GM20000 (cell line): ENCODE data around the gene CUBN.
"Not testable (repeated sequence)": the region's sequence is repeated elsewhere in the genome, so short reads cannot be mapped to it uniquely, and the experiment has no call there.

Source experiments
- DNase-seq: peaks from one replicate; pipeline ENCODE4 v3.0.0; 2012; ENCODE audit warnings: low spot score
- CTCF ChIP-seq: IDR thresholded peaks from 2 replicates; pipeline ENCODE4 v1.5.1; 2012; ENCODE audit warnings: mild to moderate bottlenecking, control low read depth; ENCODE audit errors: extremely low read depth, missing control alignments

CUBN gene

GRCh38 chr10:17024461-17024860 is 105.2 kb downstream of the CUBN start:
- no peak for TF ChIP-seq CTCF

DNA sequence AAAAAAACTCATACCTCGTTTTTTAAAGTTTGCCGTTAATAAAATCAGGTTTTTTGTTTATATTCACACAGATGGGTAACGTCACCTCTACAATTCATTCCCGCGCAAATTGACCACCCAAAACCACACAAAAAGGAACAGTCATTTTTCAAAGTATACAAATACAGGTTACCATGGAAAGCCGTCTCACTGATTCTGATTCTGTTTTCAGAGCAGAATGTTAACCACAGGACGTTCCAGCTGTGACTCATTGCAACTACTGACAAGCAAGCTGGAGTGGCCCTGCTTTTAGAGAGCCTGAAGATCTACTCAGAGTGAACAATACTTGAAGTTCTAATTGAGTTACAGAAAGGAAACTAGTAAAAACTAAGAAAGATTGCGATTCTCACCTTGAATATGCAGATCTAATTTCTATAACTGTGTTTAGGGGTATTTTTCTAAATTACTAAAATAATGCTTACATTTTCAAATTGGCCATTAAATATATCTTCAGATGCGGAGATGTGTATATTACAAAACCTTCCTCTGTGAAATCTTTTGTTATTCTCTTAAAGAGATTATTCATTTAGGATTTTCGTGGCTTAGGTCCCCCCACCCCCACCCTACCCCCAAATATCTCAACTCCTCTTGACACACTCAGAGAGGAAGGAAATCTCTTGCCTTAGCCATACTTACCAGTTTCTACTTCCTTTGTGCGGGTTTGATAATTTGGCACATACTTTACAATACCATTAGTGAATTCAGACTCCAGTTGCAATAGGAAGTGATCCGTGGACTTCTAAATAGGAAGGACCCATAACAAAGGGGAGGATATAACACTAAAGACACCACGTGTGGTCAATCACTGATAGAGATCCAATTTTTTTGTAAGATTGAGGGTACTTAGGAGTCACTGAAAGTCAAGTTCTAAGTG is 106.0 kb downstream of the CUBN start:
- TF ChIP-seq CTCF: no peak
- DNase-seq: peak; percentile 64

More at GRCh38 chr10:17024461-17024860, 105.2 kb downstream of the CUBN start:
- DNase-seq: no peak

DNA sequence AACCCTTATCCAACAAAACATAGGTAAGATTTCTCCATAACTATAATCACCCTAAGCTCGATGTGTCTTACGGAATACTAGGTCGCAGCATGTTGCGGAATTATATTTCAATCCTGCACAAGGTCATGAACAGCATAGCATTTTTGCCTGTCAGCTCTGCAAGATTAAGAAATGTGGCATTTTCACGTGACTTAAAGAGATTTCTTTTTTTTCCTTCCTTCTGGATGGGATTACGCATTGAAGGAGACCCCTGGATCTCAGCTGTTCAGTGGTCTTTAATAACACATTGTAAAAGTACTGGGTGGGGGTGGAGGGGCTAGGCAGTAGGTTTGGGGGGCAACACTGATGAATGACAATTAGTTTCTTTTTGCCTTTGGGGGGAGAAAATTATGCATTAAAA is 106.7 kb downstream of the CUBN start:
- TF ChIP-seq CTCF: no peak
- no peak for DNase-seq

- DNase-seq: no peak
- TF ChIP-seq CTCF: no peak
Observed at GRCh38 chr10:17022466-17022825, 107.2 kb downstream of the CUBN start.

GRCh38 chr10:17021656-17022465 is 107.8 kb downstream of the CUBN start:
- TF ChIP-seq CTCF: no peak
- no peak for DNase-seq

- TF ChIP-seq CTCF: no peak
- no peak for DNase-seq
Observed at GRCh38 chr10:17019696-17020095, 109.9 kb downstream of the CUBN start.

GRCh38 chr10:17013131-17013983 is 116.3 kb downstream of the CUBN start:
- not testable (repeated sequence) for DNase-seq

DNA sequence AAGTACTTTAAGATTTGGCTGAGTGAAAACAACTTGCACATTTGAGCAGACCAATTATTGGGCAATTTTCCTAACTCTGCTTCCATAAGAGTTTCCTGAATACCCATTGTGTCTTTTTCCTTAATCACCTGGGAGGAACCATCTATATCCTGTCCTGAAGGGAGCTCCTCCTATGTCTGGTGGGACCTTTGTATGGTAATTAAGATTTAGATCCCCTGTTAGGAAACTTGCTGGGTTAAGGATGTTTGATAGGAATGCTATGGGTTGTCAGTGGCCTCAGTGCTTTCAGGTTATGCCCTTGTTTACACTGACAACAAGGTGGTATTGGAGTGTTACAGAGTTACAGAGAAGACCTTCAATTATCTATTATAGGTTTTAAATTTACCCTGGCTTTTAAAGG is 116.9 kb downstream of the CUBN start:
- not testable (repeated sequence) for DNase-seq
